OCI-LY3 (cell line): ENCODE data around the gene PAX2.

Source experiments
- H2AFZ ChIP-seq: fragments of 200-600, 300-600 bp; shearing (Covaris generic); 2 replicates; pipeline ENCODE4 v1.6.0; 2014; ENCODE audit warnings: antibody characterized with exemption, low read depth, low read length
- H3K27ac ChIP-seq: fragments of 200-600, 300-600 bp; sonication (generic); 2 replicates; pipeline ENCODE4 v1.5.1; 2014; ENCODE audit warnings: mild to moderate bottlenecking, low read length, moderate library complexity, mixed read lengths
- H3K27me3 ChIP-seq: fragments of 200-600, 300-600 bp; sonication (generic); 2 replicates; pipeline ENCODE4 v1.6.1; 2014; ENCODE audit warnings: low read depth, low read length, mixed read lengths
- H3K36me3 ChIP-seq: fragments of 200-600, 300-600 bp; sonication (generic); replicated peaks from 2 replicates; pipeline ENCODE3; 2014; ENCODE audit warnings: low read depth, low read length, mixed read lengths
- H3K4me1 ChIP-seq: fragments of 300-600, 200-600 bp; sonication (generic); 2 replicates; pipeline ENCODE4 v1.6.1; 2014; ENCODE audit warnings: low read length, mixed read lengths
- H3K4me2 ChIP-seq: fragments of 200-600, 300-600 bp; sonication (generic); 2 replicates; pipeline ENCODE4 v1.6.1; 2014; ENCODE audit warnings: low read length, mixed read lengths
- H3K4me3 ChIP-seq: fragments of 300-600, 200-600 bp; sonication (generic); 2 replicates; pipeline ENCODE4 v1.5.1; 2014; ENCODE audit warnings: antibody characterized with exemption, mild to moderate bottlenecking, low read length, moderate library complexity
- H3K79me2 ChIP-seq: fragments of 300-600, 200-600 bp; shearing (Covaris generic); 2 replicates; pipeline ENCODE4 v1.6.1; 2014; ENCODE audit warnings: mild to moderate bottlenecking, low read length, mixed read lengths
- H3K9ac ChIP-seq: fragments of 300-600, 200-600 bp; shearing (Covaris generic); 2 replicates; pipeline ENCODE4 v1.6.0; 2014; ENCODE audit warnings: mild to moderate bottlenecking, low read length, moderate library complexity
- H3K9me3 ChIP-seq: fragments of 200-600, 300-600 bp; shearing (Covaris generic); 2 replicates; pipeline ENCODE4 v1.6.1; 2014; ENCODE audit warnings: low read length, mixed read lengths; ENCODE audit not compliant: insufficient read depth
- H4K20me1 ChIP-seq: fragments of 200-600, 300-600 bp; sonication (generic); 2 replicates; pipeline ENCODE4 v1.6.1; 2016; ENCODE audit warnings: low read length, mixed read lengths; ENCODE audit not compliant: insufficient read depth
- EZH2phosphoT487 ChIP-seq: fragments of 200-600 bp; shearing (Covaris generic); IDR thresholded peaks from 2 replicates; pipeline ENCODE4 v1.6.1; 2018; ENCODE audit warnings: antibody characterized with exemption, mixed run types, low read depth
- TF ChIP-seq, protein P1 (sequence below): fragments of 200-600, 300-600 bp; sonication (generic); IDR thresholded peaks from 2 replicates; pipeline ENCODE4 v1.5.1; 2014; ENCODE audit warnings: antibody characterized with exemption, low read length, low read depth

Gene PAX2

DNA sequence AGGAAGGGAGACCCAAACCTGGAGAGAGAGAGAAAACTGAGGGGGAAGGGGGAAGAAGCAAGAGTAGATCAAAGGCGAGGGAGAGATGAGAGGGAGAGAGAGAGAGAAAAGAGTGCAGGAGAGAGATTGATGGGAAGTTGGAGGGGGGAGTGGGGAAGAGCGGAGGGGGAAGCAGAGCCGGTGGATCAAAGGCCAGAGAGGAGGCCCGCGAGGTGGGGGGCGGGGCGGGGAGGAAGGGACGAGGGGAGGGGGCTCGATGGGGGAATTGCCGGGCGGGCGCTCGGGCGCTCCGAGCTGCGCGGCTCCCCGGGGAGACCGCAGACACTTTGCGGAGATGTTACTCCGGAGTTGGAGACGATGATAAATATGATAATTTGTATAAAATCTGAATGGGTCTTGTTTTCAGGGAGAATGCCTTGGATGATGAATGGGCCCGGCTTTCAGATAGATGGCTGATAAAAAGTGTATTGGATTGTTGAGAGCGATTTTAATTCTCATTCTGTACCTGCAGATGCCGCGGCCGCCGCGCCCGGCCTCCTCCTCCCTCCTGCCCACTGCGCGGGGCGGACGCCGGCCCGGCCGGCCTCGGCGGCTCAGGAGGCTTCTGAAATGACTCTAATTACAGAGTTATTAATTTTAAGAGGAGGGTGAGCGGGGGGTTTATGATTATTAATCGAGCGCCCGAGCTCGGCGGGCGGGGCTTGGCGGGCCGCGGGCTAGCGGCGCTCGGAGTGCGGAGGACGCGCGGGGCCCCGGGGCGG, 21.4 kb upstream of the PAX2 start:
- Histone ChIP-seq H3K4me2 (no peak overlapping the region), H3K4me3 (no peak overlapping the region), H3K27me3 (no peaks in the 10 kb centered on the region), H3K36me3 (no peaks in the 10 kb centered on the region), H4K20me1 (no peaks in the 10 kb centered on the region), H3K27ac (no peak overlapping the region), H3K9me3 (no peaks in the 10 kb centered on the region), H3K9ac (no peak overlapping the region), H3K4me1 (no peaks in the 10 kb centered on the region), H2AFZ (no peak overlapping the region), H3K79me2 (no peaks in the 10 kb centered on the region)
- TF ChIP-seq, protein P1, sequence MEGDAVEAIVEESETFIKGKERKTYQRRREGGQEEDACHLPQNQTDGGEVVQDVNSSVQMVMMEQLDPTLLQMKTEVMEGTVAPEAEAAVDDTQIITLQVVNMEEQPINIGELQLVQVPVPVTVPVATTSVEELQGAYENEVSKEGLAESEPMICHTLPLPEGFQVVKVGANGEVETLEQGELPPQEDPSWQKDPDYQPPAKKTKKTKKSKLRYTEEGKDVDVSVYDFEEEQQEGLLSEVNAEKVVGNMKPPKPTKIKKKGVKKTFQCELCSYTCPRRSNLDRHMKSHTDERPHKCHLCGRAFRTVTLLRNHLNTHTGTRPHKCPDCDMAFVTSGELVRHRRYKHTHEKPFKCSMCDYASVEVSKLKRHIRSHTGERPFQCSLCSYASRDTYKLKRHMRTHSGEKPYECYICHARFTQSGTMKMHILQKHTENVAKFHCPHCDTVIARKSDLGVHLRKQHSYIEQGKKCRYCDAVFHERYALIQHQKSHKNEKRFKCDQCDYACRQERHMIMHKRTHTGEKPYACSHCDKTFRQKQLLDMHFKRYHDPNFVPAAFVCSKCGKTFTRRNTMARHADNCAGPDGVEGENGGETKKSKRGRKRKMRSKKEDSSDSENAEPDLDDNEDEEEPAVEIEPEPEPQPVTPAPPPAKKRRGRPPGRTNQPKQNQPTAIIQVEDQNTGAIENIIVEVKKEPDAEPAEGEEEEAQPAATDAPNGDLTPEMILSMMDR: no peak
- no peak for TF ChIP-seq EZH2phosphoT487

DNA sequence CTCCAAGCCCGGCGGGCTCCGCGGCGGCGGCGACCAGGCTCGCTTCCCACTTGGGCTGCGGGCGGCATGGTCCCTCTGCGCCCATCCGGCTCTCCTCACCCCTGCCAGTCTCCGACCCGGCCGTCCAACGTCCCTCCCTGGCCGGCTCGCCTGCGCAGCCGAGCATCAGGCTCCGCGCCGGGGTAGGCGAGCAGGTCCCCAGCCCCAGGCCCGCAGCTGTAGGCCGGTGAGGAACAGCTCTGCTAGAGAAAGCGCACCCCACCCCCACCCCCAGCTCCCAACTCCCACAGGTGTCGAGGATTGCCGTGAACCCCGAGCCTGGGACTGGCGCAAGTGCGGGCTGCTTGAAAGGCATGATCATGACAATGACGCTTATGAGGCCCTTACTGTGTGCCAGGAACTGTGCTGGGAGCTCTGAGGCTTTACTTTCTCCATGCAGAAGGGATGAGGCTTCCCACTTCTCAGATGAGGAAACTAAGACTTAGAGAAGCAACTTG, 20.8 kb upstream of the PAX2 start:
- Histone ChIP-seq H3K27ac (no peak overlapping the region), H3K4me3 (no peak overlapping the region), H3K9ac (no peak overlapping the region), H4K20me1 (no peaks in the 10 kb centered on the region), H3K4me2 (no peak overlapping the region), H3K27me3 (no peaks in the 10 kb centered on the region), H3K4me1 (no peaks in the 10 kb centered on the region), H3K9me3 (no peaks in the 10 kb centered on the region), H2AFZ (no peak overlapping the region), H3K79me2 (no peaks in the 10 kb centered on the region), H3K36me3 (no peaks in the 10 kb centered on the region)
- TF ChIP-seq EZH2phosphoT487: no peak
- TF ChIP-seq, protein P1: no peak

DNA sequence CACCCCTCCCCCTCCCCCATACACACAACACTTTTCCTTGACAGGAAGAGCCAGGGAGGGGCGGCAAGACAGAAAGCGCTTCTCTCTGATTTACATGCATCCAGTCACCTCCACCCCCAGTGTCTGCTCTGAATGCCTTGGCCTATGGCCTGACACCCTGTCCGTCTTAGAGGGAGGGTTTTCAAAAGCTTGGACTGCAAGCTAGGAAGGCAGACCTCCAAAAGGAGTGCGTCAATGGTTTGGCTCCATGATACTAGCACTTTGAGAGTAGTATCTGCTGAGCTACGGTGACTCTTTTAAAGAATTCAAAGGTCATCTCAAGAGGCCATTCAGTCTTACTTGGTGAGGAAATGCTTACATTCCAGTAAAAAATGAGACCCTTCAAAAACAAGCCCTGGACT, 20.3 kb upstream of the PAX2 start:
- no peaks in the 10 kb centered on the region for H3K4me1 ChIP-seq
- no peaks in the 10 kb centered on the region for H4K20me1 ChIP-seq
- H3K79me2 ChIP-seq: no peaks in the 10 kb centered on the region
- H3K9ac ChIP-seq: no peak overlapping the region
- no peak overlapping the region for H3K27ac ChIP-seq
- H3K27me3 ChIP-seq: no peaks in the 10 kb centered on the region
- TF ChIP-seq, protein P1: no peak
- TF ChIP-seq EZH2phosphoT487: no peak
- no peaks in the 10 kb centered on the region for H3K36me3 ChIP-seq
- no peaks in the 10 kb centered on the region for H3K9me3 ChIP-seq
- H3K4me2 ChIP-seq: no peak overlapping the region
- no peak overlapping the region for H3K4me3 ChIP-seq
- H2AFZ ChIP-seq: no peak overlapping the region

DNA sequence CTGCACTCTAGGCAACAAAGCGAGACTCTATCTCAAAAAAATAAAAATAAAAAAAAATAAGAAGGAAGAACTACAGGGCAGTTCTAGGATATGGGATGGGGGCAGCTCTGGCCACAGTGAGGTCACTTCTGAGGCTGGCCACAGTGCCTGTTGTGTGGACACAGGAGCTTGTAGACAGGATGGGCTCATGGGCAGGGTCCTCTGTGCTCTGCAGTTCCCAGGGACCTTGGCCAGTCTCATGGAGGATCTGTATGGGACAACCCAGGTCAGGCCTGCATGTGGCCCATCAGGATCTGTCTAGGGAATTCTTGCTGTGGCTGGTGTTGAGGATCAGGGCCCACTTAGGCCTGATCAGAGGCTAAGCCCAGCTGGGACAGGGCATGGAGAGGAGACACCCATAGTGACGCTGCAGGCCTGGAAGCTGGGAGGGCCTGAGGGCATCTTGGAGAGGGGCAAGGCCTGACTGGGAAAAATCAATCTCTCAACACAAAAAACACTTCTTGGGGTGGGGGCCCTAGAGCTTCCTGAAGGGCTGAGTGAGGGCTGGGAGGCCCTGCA, 19.4 kb upstream of the PAX2 start:
- no peaks in the 10 kb centered on the region for H3K27me3 ChIP-seq
- H2AFZ ChIP-seq: no peak overlapping the region
- H3K79me2 ChIP-seq: no peaks in the 10 kb centered on the region
- H3K9me3 ChIP-seq: no peaks in the 10 kb centered on the region
- peaks cover 6% of the 10 kb centered on the region for H3K4me1 ChIP-seq
- H3K4me2 ChIP-seq: no peak overlapping the region
- no peak overlapping the region for H3K4me3 ChIP-seq
- no peaks in the 10 kb centered on the region for H4K20me1 ChIP-seq
- no peak for TF ChIP-seq EZH2phosphoT487
- TF ChIP-seq, protein P1: no peak
- H3K36me3 ChIP-seq: no peaks in the 10 kb centered on the region
- H3K27ac ChIP-seq: no peak overlapping the region
- no peak overlapping the region for H3K9ac ChIP-seq
